Natural killer cell (primary cell): Measurements from ENCODE around the gene AGXT. TPM values are rescaled to one million over a fixed set of nuclear protein-coding genes. Genes with fewer than 3 reads are reported as not detected.

ENCODE experiments used
- ATAC-seq, 3 donors: fragments of 150-1000 bp in 2 of 3; fragments of 200-7000 bp in 1 of 3; cut with Tn5 transposase; 1 replicate in 1 of 3; 2 replicates in 2 of 3; pipeline ENCODE4 v1.10.0; 2021; ENCODE audit warnings: mild to moderate bottlenecking in 2 of 3, moderate library complexity in 2 of 3
- DNase-seq, 2 donors: peaks; one replicate each; pipeline versions ENCODE4 v3.0.0 to v3.0.0-alpha.2; 2013 to 2021; ENCODE audit warnings: mixed read lengths in 1 of 2
- H3K27ac ChIP-seq: one replicate; pipeline ENCODE4 v1.5.1; 2013; ENCODE audit warnings: mild to moderate bottlenecking, low read length
- H3K27me3 ChIP-seq: one replicate; pipeline ENCODE4 v1.6.1; 2013; ENCODE audit warnings: low read length; ENCODE audit not compliant: control insufficient read depth, insufficient read depth
- H3K36me3 ChIP-seq: one replicate; pipeline ENCODE4 v1.6.1; 2013; ENCODE audit warnings: low read length; ENCODE audit not compliant: control insufficient read depth, insufficient read depth
- H3K4me1 ChIP-seq: one replicate; pipeline ENCODE4 v1.6.1; 2013; ENCODE audit warnings: low read length; ENCODE audit not compliant: control insufficient read depth, insufficient read depth
- H3K4me3 ChIP-seq: one replicate; pipeline ENCODE4 v1.5.1; 2013; ENCODE audit warnings: low read length
- H3K9me3 ChIP-seq: one replicate; pipeline ENCODE4 v1.6.1; 2013; ENCODE audit warnings: low read length; ENCODE audit not compliant: control insufficient read depth, insufficient read depth
- H3K27ac Mint-ChIP-seq, 2 donors: one replicate each; pipeline ENCODE4 v1.8.0; 2022; ENCODE audit warnings: mild to moderate bottlenecking in 2 of 2, mixed read lengths in 2 of 2, moderate library complexity in 1 of 2
- H3K27me3 Mint-ChIP-seq, 2 donors: one replicate each; pipeline ENCODE4 v1.8.0; 2022; ENCODE audit warnings: low read depth in 2 of 2, mixed read lengths in 2 of 2
- H3K36me3 Mint-ChIP-seq: one replicate; pipeline ENCODE4 v1.8.0; 2022; ENCODE audit warnings: mixed read lengths
- H3K4me1 Mint-ChIP-seq, 2 donors: one replicate each; pipeline ENCODE4 v1.8.0; 2022; ENCODE audit warnings: mixed read lengths in 2 of 2
- H3K4me3 Mint-ChIP-seq: one replicate; pipeline ENCODE4 v1.8.0; 2022; ENCODE audit warnings: mild to moderate bottlenecking, moderate library complexity, mixed read lengths
- H3K9me3 Mint-ChIP-seq, 2 donors: one replicate each; pipeline ENCODE4 v1.8.0; 2022; ENCODE audit warnings: mixed read lengths in 2 of 2
- WGBS: methylation state at CpG from one replicate; pipeline ENCODE4 v1.1.7; 2013; ENCODE audit warnings: missing lambda C conversion rate; ENCODE audit not compliant: insufficient coverage; 5-methylcytosine and 5-hydroxymethylcytosine counted together
- intact Hi-C: fragments of 100-400 bp; cut with micrococcal nuclease; formaldehyde crosslinking; loops from one replicate; pipeline ENCODE4 v1.14.2; 2022
- total RNA-seq, 4 donors: library from RNA; stranded (reverse); fragments of 120-200 nt in 1 of 4; gene quantifications; one replicate each; pipeline versions ENCODE4 v1.2.3 to v1.2.4, GENCODE V29; 2013 to 2022
- TF ChIP-seq, protein P1 (sequence below): fragments of 200-600 bp; IDR thresholded peaks from one replicate; pipeline ENCODE4 v1.8.0; 2022; ENCODE audit warnings: antibody characterized with exemption

AGXT gene
- total RNA-seq, 3 donors from 2014 or later (not counting 1 experiment from before 2014, with no cell fraction given): not detected

DNA sequence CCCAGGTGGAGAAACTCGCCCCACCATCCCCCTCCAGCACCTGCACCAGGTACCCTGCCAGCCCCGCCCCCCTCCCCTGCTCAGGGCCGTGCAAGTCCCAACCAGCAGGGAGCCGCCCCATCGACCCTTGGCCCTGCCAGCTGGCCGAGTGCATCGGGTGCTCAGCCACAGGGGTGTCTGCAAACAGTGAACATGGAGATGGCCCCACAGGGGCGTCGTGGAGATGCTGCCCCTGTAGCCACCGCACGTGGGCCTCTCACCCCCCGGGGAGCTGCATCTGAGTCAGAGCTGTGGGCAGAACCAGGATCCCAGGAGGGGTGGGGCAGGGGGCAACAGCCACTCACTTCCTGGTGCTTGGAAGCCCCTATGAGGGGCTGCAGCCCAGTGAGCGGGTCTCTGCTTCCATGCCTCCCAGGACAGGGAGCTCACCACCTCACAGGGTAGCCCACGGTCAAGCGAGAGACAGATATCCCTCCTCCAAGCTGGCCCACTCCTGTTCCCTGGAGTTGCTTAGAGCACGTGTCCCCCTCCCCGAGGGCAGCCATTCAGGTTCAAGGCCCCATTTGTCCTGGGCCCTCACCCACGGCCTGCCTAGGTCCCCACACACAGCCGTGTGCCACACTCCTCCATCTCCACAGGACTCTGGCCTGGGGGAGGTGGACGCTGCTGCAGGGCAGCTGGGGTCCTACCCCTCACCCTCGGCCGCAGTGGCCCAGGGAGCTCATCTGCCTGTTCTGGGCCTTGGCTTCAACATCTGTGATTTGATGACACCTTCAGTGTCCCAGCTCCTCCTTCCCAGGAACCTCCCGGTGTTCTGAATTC lies 28.5 kb downstream of the AGXT start:
- Mint-ChIP-seq H3K4me3 (no peak overlapping the region), H3K4me1 (no peaks in the 10 kb centered on the region), H3K27me3 (no peaks in the 10 kb centered on the region), H3K36me3 (no peaks in the 10 kb centered on the region), H3K9me3 (no peaks in the 10 kb centered on the region), H3K27ac (no peak overlapping the region)
- TF ChIP-seq, protein P1, sequence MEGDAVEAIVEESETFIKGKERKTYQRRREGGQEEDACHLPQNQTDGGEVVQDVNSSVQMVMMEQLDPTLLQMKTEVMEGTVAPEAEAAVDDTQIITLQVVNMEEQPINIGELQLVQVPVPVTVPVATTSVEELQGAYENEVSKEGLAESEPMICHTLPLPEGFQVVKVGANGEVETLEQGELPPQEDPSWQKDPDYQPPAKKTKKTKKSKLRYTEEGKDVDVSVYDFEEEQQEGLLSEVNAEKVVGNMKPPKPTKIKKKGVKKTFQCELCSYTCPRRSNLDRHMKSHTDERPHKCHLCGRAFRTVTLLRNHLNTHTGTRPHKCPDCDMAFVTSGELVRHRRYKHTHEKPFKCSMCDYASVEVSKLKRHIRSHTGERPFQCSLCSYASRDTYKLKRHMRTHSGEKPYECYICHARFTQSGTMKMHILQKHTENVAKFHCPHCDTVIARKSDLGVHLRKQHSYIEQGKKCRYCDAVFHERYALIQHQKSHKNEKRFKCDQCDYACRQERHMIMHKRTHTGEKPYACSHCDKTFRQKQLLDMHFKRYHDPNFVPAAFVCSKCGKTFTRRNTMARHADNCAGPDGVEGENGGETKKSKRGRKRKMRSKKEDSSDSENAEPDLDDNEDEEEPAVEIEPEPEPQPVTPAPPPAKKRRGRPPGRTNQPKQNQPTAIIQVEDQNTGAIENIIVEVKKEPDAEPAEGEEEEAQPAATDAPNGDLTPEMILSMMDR: no peak
- no peaks in the 10 kb centered on the region for H3K27me3 ChIP-seq
- H3K4me3 ChIP-seq: no peak overlapping the region
- H3K36me3 ChIP-seq: no peaks in the 10 kb centered on the region
- H3K9me3 ChIP-seq: no peaks in the 10 kb centered on the region
- peaks cover 7% of the 10 kb centered on the region for H3K4me1 ChIP-seq
- intact Hi-C loops: no loop called here
- no peak overlapping the region for H3K27ac ChIP-seq
- ATAC-seq (no peak), DNase-seq (no peak)
- WGBS: 82% methylated on average over 23 of the region's 23 CpGs

DNA sequence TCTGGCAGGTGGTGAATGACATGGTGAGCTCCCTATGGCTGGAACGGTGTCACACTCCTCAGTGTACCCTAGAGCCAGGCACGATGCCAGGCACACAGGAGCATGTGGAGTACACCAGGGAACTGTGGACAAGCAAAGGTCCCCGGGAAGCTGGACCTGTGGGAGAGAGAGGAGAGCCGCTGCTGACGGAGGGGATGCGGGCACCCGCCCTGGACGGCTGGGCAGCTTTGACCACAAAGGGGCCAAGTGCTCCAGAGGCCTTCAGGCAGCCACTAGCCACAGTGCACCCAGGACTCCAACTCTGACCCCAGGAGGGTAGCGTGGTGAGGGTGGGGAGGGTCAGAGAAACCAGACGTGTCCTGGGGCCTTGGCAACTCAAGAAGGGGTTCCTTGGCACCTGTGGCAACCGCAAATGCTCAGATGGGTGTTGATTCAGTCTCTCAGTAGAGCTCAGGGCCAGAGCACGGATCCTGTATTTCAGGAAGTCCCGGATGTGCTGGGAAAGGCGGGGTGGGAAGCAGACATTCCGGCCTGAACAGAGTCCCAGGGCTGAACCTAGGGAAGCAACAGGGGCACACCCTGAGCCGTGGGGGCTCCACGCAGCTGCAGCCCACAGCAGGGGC lies 29.6 kb downstream of the AGXT start:
- Histone ChIP-seq H3K27ac (no peak overlapping the region), H3K4me3 (no peak overlapping the region), H3K9me3 (no peaks in the 10 kb centered on the region), H3K36me3 (no peaks in the 10 kb centered on the region), H3K4me1 (peaks cover 6% of the 10 kb centered on the region), H3K27me3 (no peaks in the 10 kb centered on the region)
- intact Hi-C loops: no loop called here
- Mint-ChIP-seq H3K4me1 (no peaks in the 10 kb centered on the region), H3K27ac (no peak overlapping the region), H3K36me3 (no peaks in the 10 kb centered on the region), H3K4me3 (no peak overlapping the region), H3K9me3 (no peaks in the 10 kb centered on the region), H3K27me3 (no peaks in the 10 kb centered on the region)
- ATAC-seq (no peak), DNase-seq (no peak)
- 82% methylated on average over 17 of the region's 17 CpGs for WGBS
- TF ChIP-seq, protein P1: no peak

DNA sequence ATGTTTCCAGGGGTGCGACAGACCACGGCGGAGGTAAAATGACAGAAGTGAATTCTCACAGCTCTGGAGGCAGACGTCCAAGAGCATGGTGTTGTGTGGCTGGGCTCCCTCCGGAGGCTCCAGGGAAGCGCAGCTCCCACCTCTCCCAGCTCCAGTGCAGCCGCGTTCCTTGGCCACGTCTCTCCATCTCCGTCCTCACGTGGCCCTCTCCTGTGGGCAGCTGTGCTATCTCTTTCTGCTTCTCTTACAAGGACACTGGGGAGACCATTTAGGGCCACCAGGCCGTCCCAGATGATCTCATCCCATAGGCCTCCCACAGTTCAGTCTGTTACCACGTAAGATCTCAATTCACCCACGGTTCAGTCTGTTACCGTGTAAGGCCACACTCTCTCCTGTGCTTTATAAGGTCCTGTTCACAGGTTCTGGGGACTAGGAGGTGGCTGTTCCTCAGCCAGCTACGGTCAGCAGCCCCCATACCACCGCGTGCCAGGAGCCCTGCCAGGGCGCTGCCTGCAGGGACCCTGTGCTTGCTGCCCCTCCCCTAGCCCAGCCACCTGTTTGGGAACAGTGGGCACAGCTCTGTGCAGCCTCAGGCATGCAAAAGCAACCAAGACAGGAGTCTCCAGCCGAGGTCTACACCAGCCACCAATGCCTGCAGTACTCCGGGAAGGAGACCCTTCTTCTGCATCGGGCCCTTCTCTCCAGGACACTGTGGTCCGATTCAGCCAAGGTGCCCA lies 30.3 kb downstream of the AGXT start:
- H3K4me1 Mint-ChIP-seq: no peaks in the 10 kb centered on the region
- H3K27ac ChIP-seq: no peak overlapping the region
- no peak for ATAC-seq

More for the DNA sequence above, 30.3 kb downstream of the AGXT start:
- DNase-seq: no peak
- no peaks in the 10 kb centered on the region for H3K27me3 Mint-ChIP-seq
- H3K36me3 Mint-ChIP-seq: no peaks in the 10 kb centered on the region
- no peak overlapping the region for H3K4me3 ChIP-seq
- intact Hi-C loops: no loop called here
- no peak overlapping the region for H3K27ac Mint-ChIP-seq
- TF ChIP-seq, protein P1: no peak
- H3K36me3 ChIP-seq: no peaks in the 10 kb centered on the region
- no peaks in the 10 kb centered on the region for H3K9me3 Mint-ChIP-seq
- H3K9me3 ChIP-seq: no peaks in the 10 kb centered on the region
- 91% methylated on average over 23 of the region's 23 CpGs for WGBS
- no peaks in the 10 kb centered on the region for H3K27me3 ChIP-seq
- no peaks in the 10 kb centered on the region for H3K4me1 ChIP-seq
- H3K4me3 Mint-ChIP-seq: no peak overlapping the region
